Smooth muscle cell (in vitro differentiated cells): ENCODE measurements around the gene ROBO4. TPM values are rescaled to one million over a fixed set of nuclear protein-coding genes. Genes with fewer than 3 reads are reported as not detected.

ENCODE experiments used
- DNase-seq: peaks from one replicate; lab custom pipeline; 2025; ENCODE audit not compliant: unreplicated experiment; lab: John Stamatoyannopoulos, UW
- H2AFZ ChIP-seq: fragments of 200-600 bp; sonication (generic); 2 replicates; pipeline ENCODE4 v1.6.0; 2016; ENCODE audit warnings: antibody characterized with exemption, low read depth, mild to moderate bottlenecking
- H3F3A ChIP-seq: fragments of 200-600 bp; sonication (generic); 2 replicates; pipeline ENCODE4 v1.6.0; 2017; ENCODE audit warnings: antibody characterized with exemption, low read depth
- H3K27ac ChIP-seq: fragments of 200-600 bp; sonication (generic); 2 replicates; pipeline ENCODE4 v1.5.1; 2016; ENCODE audit warnings: low read depth, mild to moderate bottlenecking
- H3K27me3 ChIP-seq: fragments of 200-600 bp; sonication (generic); 2 replicates; pipeline ENCODE4 v1.6.1; 2016; ENCODE audit warnings: low read depth, mild to moderate bottlenecking
- H3K36me3 ChIP-seq: fragments of 200-600 bp; sonication (generic); 2 replicates; pipeline ENCODE4 v1.5.1; 2016; ENCODE audit warnings: low read depth
- H3K4me1 ChIP-seq: fragments of 200-600 bp; sonication (generic); 2 replicates; pipeline ENCODE4 v1.5.1; 2016; ENCODE audit warnings: low read depth
- H3K4me2 ChIP-seq: fragments of 200-600 bp; sonication (generic); 2 replicates; pipeline ENCODE4 v1.6.0; 2016; ENCODE audit warnings: mild to moderate bottlenecking
- H3K4me3 ChIP-seq: fragments of 200-600 bp; sonication (generic); 2 replicates; pipeline ENCODE4 v1.5.1; 2016; ENCODE audit warnings: mild to moderate bottlenecking
- H3K79me2 ChIP-seq: fragments of 200-600 bp; sonication (generic); 2 replicates; pipeline ENCODE4 v1.6.0; 2016; ENCODE audit warnings: low read depth, mild to moderate bottlenecking
- H3K9ac ChIP-seq: fragments of 200-600 bp; sonication (generic); 2 replicates; pipeline ENCODE4 v1.6.0; 2016; ENCODE audit warnings: low read depth
- H3K9me3 ChIP-seq: fragments of 200-600 bp; sonication (generic); replicated peaks from 2 replicates; pipeline ENCODE4 v1.5.1; 2016; ENCODE audit warnings: low read depth
- H4K20me1 ChIP-seq: fragments of 200-600 bp; sonication (generic); 2 replicates; pipeline ENCODE4 v1.6.0; 2016; ENCODE audit warnings: low read depth
- CTCF ChIP-seq: fragments of 200-600 bp; sonication (generic); IDR thresholded peaks from 2 replicates; pipeline ENCODE4 v1.5.1; 2017; ENCODE audit warnings: borderline replicate concordance, mild to moderate bottlenecking, antibody characterized with exemption; ENCODE audit not compliant: insufficient read depth, poor library complexity, severe bottlenecking
- WGBS: methylation state at CpG from one replicate; pipeline ENCODE4 v1.1.7; 2016; ENCODE audit warnings: low lambda C conversion rate; 5-methylcytosine and 5-hydroxymethylcytosine counted together
- polyA plus RNA-seq: library from polyadenylated mRNA; unstranded; fragments of >200 nt; fragmentation: Nextera tagmentation; extraction: Ambion mirVana; gene quantifications from 2 replicates; pipeline ENCODE4 v1.2.1, GENCODE V29; 2016
- total RNA-seq: library from RNA; depleted of rRNA; stranded (reverse); fragments of >200 nt; gene quantifications from 2 replicates; pipeline ENCODE4 v1.2.3, GENCODE V29; 2014

Gene ROBO4
- total and polyA plus RNA-seq, 2 experiments from 2014 or later: 0.40 TPM; not detected in 1

- H3K9ac ChIP-seq: no peak overlapping the region
- TF ChIP-seq CTCF: no peak
- no peak overlapping the region for H3K4me3 ChIP-seq
- H4K20me1 ChIP-seq: no peaks in the 10 kb centered on the region
- DNase-seq: no peak
- WGBS: 96% methylated on average over 16 of the region's 16 CpGs
- no peaks in the 10 kb centered on the region for H3K79me2 ChIP-seq
- no peaks in the 10 kb centered on the region for H3K4me1 ChIP-seq
- no peak overlapping the region for H3K4me2 ChIP-seq
- H3F3A ChIP-seq: no peaks in the 10 kb centered on the region
- H3K27me3 ChIP-seq: peaks cover 13% of the 10 kb centered on the region
- no peak overlapping the region for H2AFZ ChIP-seq
- H3K36me3 ChIP-seq: no peaks in the 10 kb centered on the region
- H3K9me3 ChIP-seq: no peaks in the 10 kb centered on the region
- no peak overlapping the region for H3K27ac ChIP-seq
Measured at GRCh38 chr11:124879493-124880289, 18.0 kb downstream of the ROBO4 start.

- Histone ChIP-seq H3K36me3 (no peaks in the 10 kb centered on the region), H3K9ac (no peak overlapping the region), H3K4me3 (no peak overlapping the region), H3K27ac (no peak overlapping the region), H3K27me3 (peaks cover 21% of the 10 kb centered on the region), H3F3A (no peaks in the 10 kb centered on the region), H2AFZ (no peak overlapping the region), H3K79me2 (no peaks in the 10 kb centered on the region), H3K9me3 (no peaks in the 10 kb centered on the region), H4K20me1 (no peaks in the 10 kb centered on the region), H3K4me1 (no peaks in the 10 kb centered on the region), H3K4me2 (no peak overlapping the region)
- WGBS: 98% methylated on average over 11 of the region's 11 CpGs
- TF ChIP-seq CTCF: no peak
- DNase-seq: no peak
Measured at GRCh38 chr11:124878759-124879492, 18.7 kb downstream of the ROBO4 start.

GRCh38 chr11:124877910-124878758, 19.5 kb downstream of the ROBO4 start:
- Histone ChIP-seq H3K9me3 (no peaks in the 10 kb centered on the region), H3K27ac (no peak overlapping the region), H3K79me2 (no peaks in the 10 kb centered on the region), H4K20me1 (no peaks in the 10 kb centered on the region), H2AFZ (no peak overlapping the region), H3K4me2 (no peak overlapping the region), H3K27me3 (peaks cover 29% of the 10 kb centered on the region), H3K4me3 (no peak overlapping the region), H3F3A (no peaks in the 10 kb centered on the region), H3K4me1 (no peaks in the 10 kb centered on the region), H3K9ac (no peak overlapping the region), H3K36me3 (no peaks in the 10 kb centered on the region)
- 84% methylated on average over 17 of the region's 17 CpGs for WGBS
- no peak for TF ChIP-seq CTCF
- DNase-seq: no peak
